GM23248 (cell line): ENCODE measurements around the gene TLE4.

ENCODE experiments used
- EZH2 ChIP-seq: fragments of 200-600 bp; sonication (generic); IDR thresholded peaks from 2 replicates; pipeline ENCODE4 v1.6.1; 2018; ENCODE audit warnings: antibody characterized with exemption, mild to moderate bottlenecking; ENCODE audit not compliant: insufficient read depth, poor library complexity, severe bottlenecking
- EZH2phosphoT487 ChIP-seq: fragments of 200-600 bp; sonication (generic); IDR thresholded peaks from 2 replicates; pipeline ENCODE4 v1.6.1; 2018; ENCODE audit warnings: antibody characterized with exemption, moderate library complexity, mild to moderate bottlenecking, low read depth; ENCODE audit not compliant: insufficient read depth

DNA sequence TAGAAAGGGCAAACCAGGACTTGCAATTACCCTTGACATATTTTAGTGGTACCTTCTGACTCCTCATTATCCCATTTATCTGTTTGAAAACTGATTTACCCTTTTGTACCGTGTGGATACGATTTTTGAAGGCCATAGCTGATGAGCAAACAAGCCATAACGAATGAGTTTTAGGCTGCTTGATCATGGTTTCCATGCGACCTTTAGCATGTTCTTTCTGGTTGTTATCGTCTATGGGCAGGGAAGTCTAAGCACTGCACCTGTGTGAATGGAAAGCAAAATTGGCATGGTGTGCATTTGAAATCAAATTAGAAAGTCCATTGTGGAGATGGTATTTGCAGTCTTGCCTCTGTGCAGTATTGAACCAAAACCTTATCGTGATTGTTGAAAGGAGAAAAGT lies 127.7 kb downstream of the TLE4 start:
- TF ChIP-seq EZH2 (no peak), EZH2phosphoT487 (no peak)
